ENCODE data around the gene CTSA. TPM values are rescaled to one million over a fixed set of nuclear protein-coding genes. Genes with fewer than 3 reads are reported as not detected.

The CTSA gene
- total and polyA plus RNA-seq, 2 experiments from 2014 or later: 39.9 to 63.9 TPM

GRCh38 chr20:45890077-45890984, 804 bp upstream of the CTSA start:
- Histone ChIP-seq H3F3A (replicated peaks; ENCODE audit: low read depth) (0 out of 2 replicates have a peak, but pooled peaks cover 6% of the 10 kb centered on the region), H3K4me3 (peak overlapping the region; percentile 86), H3K79me2 (replicated peaks; ENCODE audit: insufficient read depth) (0 out of 2 replicates have a peak, but pooled peaks cover 5% of the 10 kb centered on the region), H3K27me3 (ENCODE audit: insufficient read depth) (no peaks in the 10 kb centered on the region), H3K4me1 (ENCODE audit: insufficient read depth) (peaks cover 3% of the 10 kb centered on the region; the same call in 1 of the 2 replicates), H4K20me1 (replicated peaks; ENCODE audit: insufficient read depth) (no peaks in the 10 kb centered on the region), H3K36me3 (ENCODE audit: insufficient read depth) (peaks cover 3% of the 10 kb centered on the region; the same call in 1 of the 2 replicates), H3K27ac (ENCODE audit: low read depth) (no peak overlapping the region), H2AFZ (peak overlapping the region; percentile 90), H3K4me2 (peak overlapping the region; percentile 99), H3K9me2 (ENCODE audit: insufficient read depth) (no peaks in the 10 kb centered on the region)
- peaks cover 3% of the 10 kb centered on the region; the same call in 1 of the 3 replicates for H3K9me3 Mint-ChIP-seq
- H3K4me3 Mint-ChIP-seq: peak overlapping the region; percentile 88
- ATAC-seq: peak; percentile 86
- H3K36me3 Mint-ChIP-seq (ENCODE audit: low read depth): peaks cover 18% of the 10 kb centered on the region
- peak; percentile 92 for DNase-seq (ENCODE audit: low spot score)
- TF ChIP-seq STAT1 (IDR thresholded peaks at IDR 0.05; ENCODE audit: unreplicated experiment): no peak
- no peak for TF ChIP-seq ZNF331 (CRISPR knock-in tag; IDR thresholded peaks at IDR 0.05; ENCODE audit: low read depth)
- TF ChIP-seq POLR2AphosphoS5 (IDR thresholded peaks at IDR 0.05; ENCODE audit: low read depth): peak; percentile 59
- TF ChIP-seq CTCF (conservative IDR thresholded peaks at IDR 0.05; ENCODE audit: low read depth in 2 of 2): peak; percentile 76 to 87
- TF ChIP-seq EZH2phosphoT487 (IDR thresholded peaks at IDR 0.05; ENCODE audit: unreplicated experiment): no peak
- H3K4me1 Mint-ChIP-seq: peaks cover 14% of the 10 kb centered on the region; the same call in 2 of the 3 replicates
- H3K27me3 Mint-ChIP-seq (ENCODE audit: insufficient read depth, low read depth, poor library complexity): peaks cover 19% of the 10 kb centered on the region
- peak overlapping the region; percentile 74; the same call in 1 of the 2 replicates for H3K27ac Mint-ChIP-seq

- H3K4me1 ChIP-seq (ENCODE audit: insufficient read depth): peaks cover 3% of the 10 kb centered on the region; the same call in 1 of the 2 replicates
- H3K36me3 Mint-ChIP-seq (ENCODE audit: low read depth): peaks cover 27% of the 10 kb centered on the region
- peaks cover 15% of the 10 kb centered on the region for H3K27me3 Mint-ChIP-seq (ENCODE audit: insufficient read depth, low read depth, poor library complexity)
- H3K27ac Mint-ChIP-seq: no peak overlapping the region
- no peaks in the 10 kb centered on the region for H3K9me2 ChIP-seq (ENCODE audit: insufficient read depth)
- H4K20me1 ChIP-seq (replicated peaks; ENCODE audit: insufficient read depth): no peaks in the 10 kb centered on the region
- H3K27me3 ChIP-seq (ENCODE audit: insufficient read depth): no peaks in the 10 kb centered on the region
- H3F3A ChIP-seq (replicated peaks; ENCODE audit: low read depth): 0 out of 2 replicates have a peak, but pooled peaks cover 6% of the 10 kb centered on the region
- H3K27ac ChIP-seq (ENCODE audit: low read depth): no peak overlapping the region
- 0 out of 2 replicates have a peak, but pooled peaks cover 5% of the 10 kb centered on the region for H3K79me2 ChIP-seq (replicated peaks; ENCODE audit: insufficient read depth)
- H3K36me3 ChIP-seq (ENCODE audit: insufficient read depth): peaks cover 3% of the 10 kb centered on the region; the same call in 1 of the 2 replicates
- ATAC-seq: no peak
- peaks cover 3% of the 10 kb centered on the region; the same call in 1 of the 3 replicates for H3K9me3 Mint-ChIP-seq
- no peak overlapping the region for H2AFZ ChIP-seq
- H3K4me3 ChIP-seq: peak overlapping the region; percentile 86
- H3K4me2 ChIP-seq: peak overlapping the region; percentile 99
- peak; percentile 21 for DNase-seq (ENCODE audit: low spot score)
- peak overlapping the region; percentile 88 for H3K4me3 Mint-ChIP-seq
- H3K4me1 Mint-ChIP-seq: peaks cover 14% of the 10 kb centered on the region; the same call in 2 of the 3 replicates
- TF ChIP-seq ZNF331 (CRISPR knock-in tag; IDR thresholded peaks at IDR 0.05; ENCODE audit: low read depth) (no peak), REST (IDR thresholded peaks at IDR 0.05; ENCODE audit: unreplicated experiment) (no peak)
Measured at GRCh38 chr20:45892049-45892825, 1.1 kb downstream of the CTSA start.

Measured in GM23338 (cell line).